ENCODE data around the gene SLC4A1.

- TF ChIP-seq CTCF (conservative IDR thresholded peaks at IDR 0.05 in 1 of 2, IDR thresholded peaks at IDR 0.05 in 1 of 2; ENCODE audit: extremely low read depth in 1 of 2, insufficient read depth in 1 of 2, low read depth in 1 of 2, low read length in 2 of 2) = no peak
- TF ChIP-seq EZH2 (IDR thresholded peaks at IDR 0.05; ENCODE audit: borderline replicate concordance, low read length) = no peak
Measured at GRCh38 chr17:44258811-44259351, 9.1 kb downstream of the SLC4A1 start.
